GM23338 (cell line): Measurements from ENCODE around the gene LAMTOR1. TPM values are rescaled to one million over a fixed set of nuclear protein-coding genes. Genes with fewer than 3 reads are reported as not detected.

Experiments
- ATAC-seq: fragments of 200-7000 bp; cut with Tn5 transposase; 3 replicates; pipeline ENCODE4 v1.9.1; 2020
- DNase-seq: peaks from one replicate; pipeline ENCODE4 v3.0.0-alpha.2; 2015; ENCODE audit warnings: low spot score
- H2AFZ ChIP-seq: fragments of 200-600 bp; sonication (generic); 2 replicates; pipeline ENCODE4 v1.8.0; 2016; ENCODE audit warnings: antibody characterized with exemption, mild to moderate bottlenecking, moderate library complexity
- H3F3A ChIP-seq: fragments of 200-600 bp; sonication (generic); replicated peaks from 2 replicates; pipeline ENCODE4 v1.8.0; 2017; ENCODE audit warnings: antibody characterized with exemption, mixed run types, low read depth
- H3K27ac ChIP-seq: fragments of 200-600 bp; sonication (generic); 2 replicates; pipeline ENCODE4 v1.6.1; 2016; ENCODE audit warnings: low read depth
- H3K27me3 ChIP-seq: fragments of 200-600 bp; sonication (generic); 2 replicates; pipeline ENCODE4 v1.8.0; 2016; ENCODE audit warnings: mild to moderate bottlenecking, mixed run types, moderate library complexity; ENCODE audit not compliant: insufficient read depth
- H3K36me3 ChIP-seq: fragments of 200-600 bp; sonication (generic); 2 replicates; pipeline ENCODE4 v1.8.0; 2016; ENCODE audit warnings: mild to moderate bottlenecking; ENCODE audit not compliant: insufficient read depth
- H3K4me1 ChIP-seq: fragments of 200-600 bp; sonication (generic); 2 replicates; pipeline ENCODE4 v1.8.0; 2016; ENCODE audit warnings: mild to moderate bottlenecking, moderate library complexity; ENCODE audit not compliant: insufficient read depth
- H3K4me2 ChIP-seq: fragments of 200-600 bp; sonication (generic); 2 replicates; pipeline ENCODE4 v1.7.1; 2017; ENCODE audit warnings: mixed run types
- H3K4me3 ChIP-seq: fragments of 200-600 bp; sonication (generic); 2 replicates; pipeline ENCODE4 v1.6.1; 2016; ENCODE audit warnings: mixed run types
- H3K79me2 ChIP-seq: fragments of 200-600 bp; sonication (generic); replicated peaks from 2 replicates; pipeline ENCODE4 v1.8.0; 2017; ENCODE audit warnings: mild to moderate bottlenecking; ENCODE audit not compliant: insufficient read depth
- H3K9me2 ChIP-seq: fragments of 200-600 bp; sonication (generic); 2 replicates; pipeline ENCODE4 v1.8.0; 2017; ENCODE audit not compliant: insufficient read depth
- H4K20me1 ChIP-seq: fragments of 200-600 bp; sonication (generic); replicated peaks from 2 replicates; pipeline ENCODE4 v1.8.0; 2017; ENCODE audit warnings: mild to moderate bottlenecking; ENCODE audit not compliant: insufficient read depth
- H3K27ac Mint-ChIP-seq: 2 replicates; pipeline ENCODE4 v1.8.0; 2020; ENCODE audit warnings: inconsistent platforms, mild to moderate bottlenecking, moderate library complexity, mixed read lengths
- H3K27me3 Mint-ChIP-seq: 3 replicates; pipeline ENCODE4 v1.8.0; 2022; ENCODE audit warnings: low read depth, mild to moderate bottlenecking, moderate library complexity, mixed read lengths, inconsistent platforms; ENCODE audit not compliant: insufficient read depth, poor library complexity
- H3K36me3 Mint-ChIP-seq: 3 replicates; pipeline ENCODE4 v1.8.0; 2021; ENCODE audit warnings: low read depth, mild to moderate bottlenecking, inconsistent platforms, moderate library complexity, mixed read lengths
- H3K4me1 Mint-ChIP-seq: 3 replicates; pipeline ENCODE4 v1.8.0; 2020; ENCODE audit warnings: mild to moderate bottlenecking, inconsistent platforms, mixed read lengths
- H3K4me3 Mint-ChIP-seq: 3 replicates; pipeline ENCODE4 v1.8.0; 2021; ENCODE audit warnings: moderate library complexity, mild to moderate bottlenecking, inconsistent platforms, mixed read lengths
- H3K9me3 Mint-ChIP-seq: 3 replicates; pipeline ENCODE4 v1.8.0; 2020; ENCODE audit warnings: moderate library complexity, mild to moderate bottlenecking, inconsistent platforms, mixed read lengths
- CREB1 ChIP-seq: fragments of 250-450 bp; sonication (Bioruptor Pico); IDR thresholded peaks from 2 replicates; pipeline ENCODE4 v1.5.0; 2020; ENCODE audit warnings: low read depth, mild to moderate bottlenecking, moderate library complexity
- EZH2 ChIP-seq: fragments of 200-600 bp; sonication (generic); IDR thresholded peaks from one replicate; pipeline ENCODE4 v1.8.0; 2017; ENCODE audit warnings: antibody characterized with exemption, mild to moderate bottlenecking, low read depth; ENCODE audit not compliant: unreplicated experiment
- EZH2phosphoT487 ChIP-seq: fragments of 200-600 bp; sonication (generic); IDR thresholded peaks from one replicate; pipeline ENCODE4 v1.8.1; 2018; ENCODE audit warnings: antibody characterized with exemption; ENCODE audit not compliant: unreplicated experiment
- JUNB ChIP-seq: IDR thresholded peaks from one replicate; pipeline ENCODE4 v1.6.1; 2016; ENCODE audit warnings: antibody characterized with exemption; ENCODE audit not compliant: unreplicated experiment
- NANOG ChIP-seq: IDR thresholded peaks from 2 replicates; pipeline ENCODE4 v1.6.1; 2016; ENCODE audit warnings: antibody characterized with exemption, borderline replicate concordance
- POLR2AphosphoS5 ChIP-seq: IDR thresholded peaks from 2 replicates; pipeline ENCODE4 v1.6.1; 2016; ENCODE audit warnings: antibody characterized with exemption, low read depth
- STAT1 ChIP-seq: IDR thresholded peaks from one replicate; pipeline ENCODE4 v1.6.1; 2016; ENCODE audit warnings: antibody characterized with exemption; ENCODE audit not compliant: unreplicated experiment
- ZNF114 ChIP-seq: fragments of 250-450 bp; sonication (Bioruptor Pico); IDR thresholded peaks from 2 replicates; pipeline ENCODE4 v1.5.0; 2020; ENCODE audit warnings: mild to moderate bottlenecking, moderate library complexity
- ZNF331 ChIP-seq: fragments of 250-450 bp; sonication (Bioruptor Pico); IDR thresholded peaks from 2 replicates; pipeline ENCODE4 v1.5.0; 2020; ENCODE audit warnings: low read depth, mild to moderate bottlenecking, moderate library complexity
- polyA plus RNA-seq: library from polyadenylated mRNA; unstranded; fragments of >200 nt; fragmentation: Nextera tagmentation; extraction: Ambion mirVana; gene quantifications from 2 replicates; pipeline ENCODE4 v1.2.1, GENCODE V29; 2016
- total RNA-seq: library from RNA; depleted of rRNA; stranded (reverse); fragments of >200 nt; shearing (Covaris generic); gene quantifications from 2 replicates; pipeline ENCODE4 v1.2.3, GENCODE V29; 2014
- TF ChIP-seq, protein P1 (sequence below): IDR thresholded peaks from 2 replicates; pipeline ENCODE4 v1.6.1; 2016; ENCODE audit warnings: antibody characterized with exemption
- TF ChIP-seq, protein P2 (sequence below): fragments of 250-450 bp; sonication (Bioruptor Pico); IDR thresholded peaks from 2 replicates; pipeline ENCODE4 v1.5.0; 2020; ENCODE audit warnings: mild to moderate bottlenecking, moderate library complexity
- TF ChIP-seq, protein P3 (sequence below): IDR thresholded peaks from one replicate; pipeline ENCODE4 v1.6.1; 2018; ENCODE audit warnings: antibody characterized with exemption; ENCODE audit not compliant: unreplicated experiment
- TF ChIP-seq, protein P4 (sequence below), 2 experiments: fragments of 200-600 bp in 1 of 2; sonication (generic) in 1 of 2; conservative IDR thresholded peaks; 2 replicates each; pipeline versions ENCODE4 v1.5.1 to v1.6.1; 2016 to 2017; ENCODE audit warnings: antibody characterized with exemption in 2 of 2, low read depth in 2 of 2, mild to moderate bottlenecking in 2 of 2, moderate library complexity in 1 of 2

LAMTOR1 gene
- total and polyA plus RNA-seq, 2 experiments from 2014 or later: 112 to 157 TPM

DNA sequence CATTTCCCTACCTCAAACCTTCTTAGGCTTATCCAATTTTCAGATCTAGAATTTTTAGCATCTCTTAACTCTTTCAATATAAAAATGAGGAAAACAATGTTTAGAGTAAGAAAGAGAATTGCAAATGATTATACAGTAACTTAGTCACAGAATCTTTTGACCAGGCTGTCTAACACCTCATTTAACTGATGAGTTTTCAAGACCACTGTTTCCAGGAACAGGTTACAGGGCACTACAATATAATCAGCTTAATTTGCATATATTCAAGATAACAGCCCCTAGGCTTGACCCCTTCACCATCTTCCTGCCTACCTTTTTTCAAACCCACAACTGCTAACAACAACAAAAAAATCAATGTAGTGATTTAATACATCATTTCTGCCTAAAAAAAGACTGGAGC, 35.4 kb downstream of the LAMTOR1 start:
- Histone ChIP-seq H3F3A (no peaks in the 10 kb centered on the region), H3K27me3 (no peaks in the 10 kb centered on the region), H3K27ac (no peak overlapping the region), H3K4me2 (no peak overlapping the region), H3K79me2 (peaks cover 62% of the 10 kb centered on the region), H3K36me3 (no peaks in the 10 kb centered on the region; the same call in 1 of the 2 replicates), H4K20me1 (peaks cover 28% of the 10 kb centered on the region), H2AFZ (no peak overlapping the region), H3K9me2 (no peaks in the 10 kb centered on the region), H3K4me1 (peaks cover 12% of the 10 kb centered on the region; the same call in 1 of the 2 replicates), H3K4me3 (no peak overlapping the region)
- no peaks in the 10 kb centered on the region for H3K9me3 Mint-ChIP-seq
- DNase-seq: no peak
- H3K4me3 Mint-ChIP-seq: no peak overlapping the region
- ATAC-seq: no peak
- no peak overlapping the region for H3K27ac Mint-ChIP-seq
- H3K4me1 Mint-ChIP-seq: peaks cover 26% of the 10 kb centered on the region
- peaks cover 9% of the 10 kb centered on the region for H3K36me3 Mint-ChIP-seq
- TF ChIP-seq, protein P1, sequence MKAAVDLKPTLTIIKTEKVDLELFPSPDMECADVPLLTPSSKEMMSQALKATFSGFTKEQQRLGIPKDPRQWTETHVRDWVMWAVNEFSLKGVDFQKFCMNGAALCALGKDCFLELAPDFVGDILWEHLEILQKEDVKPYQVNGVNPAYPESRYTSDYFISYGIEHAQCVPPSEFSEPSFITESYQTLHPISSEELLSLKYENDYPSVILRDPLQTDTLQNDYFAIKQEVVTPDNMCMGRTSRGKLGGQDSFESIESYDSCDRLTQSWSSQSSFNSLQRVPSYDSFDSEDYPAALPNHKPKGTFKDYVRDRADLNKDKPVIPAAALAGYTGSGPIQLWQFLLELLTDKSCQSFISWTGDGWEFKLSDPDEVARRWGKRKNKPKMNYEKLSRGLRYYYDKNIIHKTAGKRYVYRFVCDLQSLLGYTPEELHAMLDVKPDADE: no peak
- TF ChIP-seq EZH2 (no peak), STAT1 (no peak), EZH2phosphoT487 (no peak), JUNB (no peak), CREB1 (CRISPR knock-in tag) (no peak), ZNF114 (CRISPR knock-in tag) (no peak), NANOG (no peak), ZNF331 (CRISPR knock-in tag) (no peak), POLR2AphosphoS5 (no peak)
- TF ChIP-seq, protein P2, sequence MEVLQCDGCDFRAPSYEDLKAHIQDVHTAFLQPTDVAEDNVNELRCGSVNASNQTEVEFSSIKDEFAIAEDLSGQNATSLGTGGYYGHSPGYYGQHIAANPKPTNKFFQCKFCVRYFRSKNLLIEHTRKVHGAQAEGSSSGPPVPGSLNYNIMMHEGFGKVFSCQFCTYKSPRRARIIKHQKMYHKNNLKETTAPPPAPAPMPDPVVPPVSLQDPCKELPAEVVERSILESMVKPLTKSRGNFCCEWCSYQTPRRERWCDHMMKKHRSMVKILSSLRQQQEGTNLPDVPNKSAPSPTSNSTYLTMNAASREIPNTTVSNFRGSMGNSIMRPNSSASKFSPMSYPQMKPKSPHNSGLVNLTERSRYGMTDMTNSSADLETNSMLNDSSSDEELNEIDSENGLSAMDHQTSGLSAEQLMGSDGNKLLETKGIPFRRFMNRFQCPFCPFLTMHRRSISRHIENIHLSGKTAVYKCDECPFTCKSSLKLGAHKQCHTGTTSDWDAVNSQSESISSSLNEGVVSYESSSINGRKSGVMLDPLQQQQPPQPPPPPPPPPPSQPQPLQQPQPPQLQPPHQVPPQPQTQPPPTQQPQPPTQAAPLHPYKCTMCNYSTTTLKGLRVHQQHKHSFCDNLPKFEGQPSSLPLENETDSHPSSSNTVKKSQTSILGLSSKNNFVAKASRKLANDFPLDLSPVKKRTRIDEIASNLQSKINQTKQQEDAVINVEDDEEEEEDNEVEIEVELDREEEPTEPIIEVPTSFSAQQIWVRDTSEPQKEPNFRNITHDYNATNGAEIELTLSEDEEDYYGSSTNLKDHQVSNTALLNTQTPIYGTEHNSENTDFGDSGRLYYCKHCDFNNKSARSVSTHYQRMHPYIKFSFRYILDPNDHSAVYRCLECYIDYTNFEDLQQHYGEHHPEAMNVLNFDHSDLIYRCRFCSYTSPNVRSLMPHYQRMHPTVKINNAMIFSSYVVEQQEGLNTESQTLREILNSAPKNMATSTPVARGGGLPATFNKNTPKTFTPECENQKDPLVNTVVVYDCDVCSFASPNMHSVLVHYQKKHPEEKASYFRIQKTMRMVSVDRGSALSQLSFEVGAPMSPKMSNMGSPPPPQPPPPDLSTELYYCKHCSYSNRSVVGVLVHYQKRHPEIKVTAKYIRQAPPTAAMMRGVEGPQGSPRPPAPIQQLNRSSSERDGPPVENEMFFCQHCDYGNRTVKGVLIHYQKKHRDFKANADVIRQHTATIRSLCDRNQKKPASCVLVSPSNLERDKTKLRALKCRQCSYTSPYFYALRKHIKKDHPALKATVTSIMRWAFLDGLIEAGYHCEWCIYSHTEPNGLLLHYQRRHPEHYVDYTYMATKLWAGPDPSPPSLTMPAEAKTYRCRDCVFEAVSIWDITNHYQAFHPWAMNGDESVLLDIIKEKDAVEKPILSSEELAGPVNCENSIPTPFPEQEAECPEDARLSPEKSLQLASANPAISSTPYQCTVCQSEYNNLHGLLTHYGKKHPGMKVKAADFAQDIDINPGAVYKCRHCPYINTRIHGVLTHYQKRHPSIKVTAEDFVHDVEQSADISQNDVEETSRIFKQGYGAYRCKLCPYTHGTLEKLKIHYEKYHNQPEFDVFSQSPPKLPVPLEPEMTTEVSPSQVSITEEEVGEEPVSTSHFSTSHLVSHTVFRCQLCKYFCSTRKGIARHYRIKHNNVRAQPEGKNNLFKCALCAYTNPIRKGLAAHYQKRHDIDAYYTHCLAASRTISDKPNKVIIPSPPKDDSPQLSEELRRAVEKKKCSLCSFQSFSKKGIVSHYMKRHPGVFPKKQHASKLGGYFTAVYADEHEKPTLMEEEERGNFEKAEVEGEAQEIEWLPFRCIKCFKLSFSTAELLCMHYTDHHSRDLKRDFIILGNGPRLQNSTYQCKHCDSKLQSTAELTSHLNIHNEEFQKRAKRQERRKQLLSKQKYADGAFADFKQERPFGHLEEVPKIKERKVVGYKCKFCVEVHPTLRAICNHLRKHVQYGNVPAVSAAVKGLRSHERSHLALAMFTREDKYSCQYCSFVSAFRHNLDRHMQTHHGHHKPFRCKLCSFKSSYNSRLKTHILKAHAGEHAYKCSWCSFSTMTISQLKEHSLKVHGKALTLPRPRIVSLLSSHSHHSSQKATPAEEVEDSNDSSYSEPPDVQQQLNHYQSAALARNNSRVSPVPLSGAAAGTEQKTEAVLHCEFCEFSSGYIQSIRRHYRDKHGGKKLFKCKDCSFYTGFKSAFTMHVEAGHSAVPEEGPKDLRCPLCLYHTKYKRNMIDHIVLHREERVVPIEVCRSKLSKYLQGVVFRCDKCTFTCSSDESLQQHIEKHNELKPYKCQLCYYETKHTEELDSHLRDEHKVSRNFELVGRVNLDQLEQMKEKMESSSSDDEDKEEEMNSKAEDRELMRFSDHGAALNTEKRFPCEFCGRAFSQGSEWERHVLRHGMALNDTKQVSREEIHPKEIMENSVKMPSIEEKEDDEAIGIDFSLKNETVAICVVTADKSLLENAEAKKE (CRISPR knock-in tag): no peak
- TF ChIP-seq, protein P3, sequence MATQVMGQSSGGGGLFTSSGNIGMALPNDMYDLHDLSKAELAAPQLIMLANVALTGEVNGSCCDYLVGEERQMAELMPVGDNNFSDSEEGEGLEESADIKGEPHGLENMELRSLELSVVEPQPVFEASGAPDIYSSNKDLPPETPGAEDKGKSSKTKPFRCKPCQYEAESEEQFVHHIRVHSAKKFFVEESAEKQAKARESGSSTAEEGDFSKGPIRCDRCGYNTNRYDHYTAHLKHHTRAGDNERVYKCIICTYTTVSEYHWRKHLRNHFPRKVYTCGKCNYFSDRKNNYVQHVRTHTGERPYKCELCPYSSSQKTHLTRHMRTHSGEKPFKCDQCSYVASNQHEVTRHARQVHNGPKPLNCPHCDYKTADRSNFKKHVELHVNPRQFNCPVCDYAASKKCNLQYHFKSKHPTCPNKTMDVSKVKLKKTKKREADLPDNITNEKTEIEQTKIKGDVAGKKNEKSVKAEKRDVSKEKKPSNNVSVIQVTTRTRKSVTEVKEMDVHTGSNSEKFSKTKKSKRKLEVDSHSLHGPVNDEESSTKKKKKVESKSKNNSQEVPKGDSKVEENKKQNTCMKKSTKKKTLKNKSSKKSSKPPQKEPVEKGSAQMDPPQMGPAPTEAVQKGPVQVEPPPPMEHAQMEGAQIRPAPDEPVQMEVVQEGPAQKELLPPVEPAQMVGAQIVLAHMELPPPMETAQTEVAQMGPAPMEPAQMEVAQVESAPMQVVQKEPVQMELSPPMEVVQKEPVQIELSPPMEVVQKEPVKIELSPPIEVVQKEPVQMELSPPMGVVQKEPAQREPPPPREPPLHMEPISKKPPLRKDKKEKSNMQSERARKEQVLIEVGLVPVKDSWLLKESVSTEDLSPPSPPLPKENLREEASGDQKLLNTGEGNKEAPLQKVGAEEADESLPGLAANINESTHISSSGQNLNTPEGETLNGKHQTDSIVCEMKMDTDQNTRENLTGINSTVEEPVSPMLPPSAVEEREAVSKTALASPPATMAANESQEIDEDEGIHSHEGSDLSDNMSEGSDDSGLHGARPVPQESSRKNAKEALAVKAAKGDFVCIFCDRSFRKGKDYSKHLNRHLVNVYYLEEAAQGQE: no peak
- TF ChIP-seq, protein P4, sequence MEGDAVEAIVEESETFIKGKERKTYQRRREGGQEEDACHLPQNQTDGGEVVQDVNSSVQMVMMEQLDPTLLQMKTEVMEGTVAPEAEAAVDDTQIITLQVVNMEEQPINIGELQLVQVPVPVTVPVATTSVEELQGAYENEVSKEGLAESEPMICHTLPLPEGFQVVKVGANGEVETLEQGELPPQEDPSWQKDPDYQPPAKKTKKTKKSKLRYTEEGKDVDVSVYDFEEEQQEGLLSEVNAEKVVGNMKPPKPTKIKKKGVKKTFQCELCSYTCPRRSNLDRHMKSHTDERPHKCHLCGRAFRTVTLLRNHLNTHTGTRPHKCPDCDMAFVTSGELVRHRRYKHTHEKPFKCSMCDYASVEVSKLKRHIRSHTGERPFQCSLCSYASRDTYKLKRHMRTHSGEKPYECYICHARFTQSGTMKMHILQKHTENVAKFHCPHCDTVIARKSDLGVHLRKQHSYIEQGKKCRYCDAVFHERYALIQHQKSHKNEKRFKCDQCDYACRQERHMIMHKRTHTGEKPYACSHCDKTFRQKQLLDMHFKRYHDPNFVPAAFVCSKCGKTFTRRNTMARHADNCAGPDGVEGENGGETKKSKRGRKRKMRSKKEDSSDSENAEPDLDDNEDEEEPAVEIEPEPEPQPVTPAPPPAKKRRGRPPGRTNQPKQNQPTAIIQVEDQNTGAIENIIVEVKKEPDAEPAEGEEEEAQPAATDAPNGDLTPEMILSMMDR (conservative IDR thresholded peaks at IDR 0.05; ENCODE audit: low read depth in 2 of 2): no peak
- peaks cover 5% of the 10 kb centered on the region for H3K27me3 Mint-ChIP-seq
